PFSK-1 (cell line): Measurements from ENCODE around the gene FAM228B.

Experiments used
- FOXP2 ChIP-seq: optimal IDR thresholded peaks from 2 replicates; pipeline ENCODE3; 2011; ENCODE audit warnings: borderline replicate concordance, control low read depth, inconsistent platforms; ENCODE audit not compliant: insufficient read depth; ENCODE audit errors: extremely low read length, extremely low read depth
- POLR2AphosphoS5 ChIP-seq: IDR thresholded peaks from 2 replicates; pipeline ENCODE4 v1.6.1; 2012; ENCODE audit warnings: low read depth, mild to moderate bottlenecking, control low read depth, low read length, moderate library complexity
- REST ChIP-seq, 2 experiments: IDR thresholded peaks; 2 replicates each; pipeline versions ENCODE4 v1.6.1 to v1.8.0; 2011 to 2012; ENCODE audit warnings: low read depth in 2 of 2, low read length in 2 of 2, control low read depth in 1 of 2, inconsistent platforms in 1 of 2, mild to moderate bottlenecking in 1 of 2, moderate library complexity in 1 of 2; ENCODE audit not compliant: insufficient read depth in 1 of 2
- SIN3A ChIP-seq: IDR thresholded peaks from 2 replicates; pipeline ENCODE4 v1.6.1; 2012; ENCODE audit warnings: mild to moderate bottlenecking, low read length, moderate library complexity, borderline replicate concordance; ENCODE audit not compliant: insufficient read depth
- TAF1 ChIP-seq: IDR thresholded peaks from 2 replicates; pipeline ENCODE4 v1.6.1; 2012; ENCODE audit warnings: low read length, control low read depth, borderline replicate concordance; ENCODE audit not compliant: insufficient read depth

The FAM228B gene

DNA sequence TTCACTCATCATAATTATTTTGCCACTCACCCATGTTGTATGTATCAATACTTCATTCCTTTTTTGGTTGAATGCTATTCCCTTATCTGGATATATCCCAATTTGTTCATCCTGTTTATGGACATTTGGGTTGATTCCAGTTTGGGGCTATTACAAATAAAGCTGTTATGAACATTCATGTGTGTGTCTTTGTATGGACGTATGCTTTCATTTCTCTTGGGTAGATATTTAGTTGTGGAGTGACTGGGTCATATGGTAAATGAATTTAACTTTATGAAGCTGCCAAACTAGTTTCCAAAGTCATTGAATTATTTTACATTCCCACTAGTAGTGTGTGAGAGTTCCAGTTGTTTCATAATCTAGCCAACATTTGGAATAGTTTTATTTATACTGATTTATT lies 2.7 kb downstream of the FAM228B start:
- TF ChIP-seq TAF1 (no peak), POLR2AphosphoS5 (no peak), SIN3A (no peak), REST (IDR thresholded peaks at IDR 0.05; ENCODE audit: insufficient read depth in 1 of 2, low read depth in 2 of 2, low read length in 2 of 2) (no peak), FOXP2 (no peak)

GRCh38 chr2:24132543-24132942 lies 9.3 kb downstream of the FAM228B start:
- TF ChIP-seq FOXP2 (no peak), POLR2AphosphoS5 (no peak), REST (IDR thresholded peaks at IDR 0.05; ENCODE audit: insufficient read depth in 1 of 2, low read depth in 2 of 2, low read length in 2 of 2) (no peak), TAF1 (no peak), SIN3A (no peak)

GRCh38 chr2:24147364-24147763 lies 24.1 kb downstream of the FAM228B start:
- TF ChIP-seq SIN3A, result no peak
- no peak for TF ChIP-seq REST (IDR thresholded peaks at IDR 0.05; ENCODE audit: insufficient read depth in 1 of 2, low read depth in 2 of 2, low read length in 2 of 2)
- no peak for TF ChIP-seq FOXP2

GRCh38 chr2:24152413-24153197 lies 29.3 kb downstream of the FAM228B start:
- TF ChIP-seq SIN3A, result no peak
- no peak for TF ChIP-seq POLR2AphosphoS5
- no peak for TF ChIP-seq REST (IDR thresholded peaks at IDR 0.05; ENCODE audit: insufficient read depth in 1 of 2, low read depth in 2 of 2, low read length in 2 of 2)
- TF ChIP-seq TAF1, result no peak
- no peak for TF ChIP-seq FOXP2

DNA sequence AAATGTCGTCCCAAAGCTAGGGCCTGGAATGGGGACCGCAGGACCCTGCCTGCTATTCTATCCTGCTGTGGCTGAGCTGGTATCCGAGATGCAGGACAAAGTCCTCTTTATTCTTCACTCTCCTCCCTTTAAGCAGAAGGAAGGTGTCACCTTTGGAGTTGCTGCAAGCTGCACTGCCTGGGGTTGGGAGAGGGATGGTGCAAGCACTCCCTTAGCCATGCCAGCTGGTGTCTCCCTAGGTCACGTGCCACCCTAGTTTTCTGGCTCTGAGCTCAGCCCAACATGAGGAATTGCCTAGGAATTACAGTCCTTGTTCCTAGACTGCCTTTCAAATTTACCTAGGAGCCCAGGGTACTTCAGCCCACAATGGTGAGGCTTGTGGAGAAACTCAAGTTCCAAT lies 30.2 kb downstream of the FAM228B start:
- TF ChIP-seq SIN3A (no peak), FOXP2 (no peak), TAF1 (no peak), REST (IDR thresholded peaks at IDR 0.05; ENCODE audit: insufficient read depth in 1 of 2, low read depth in 2 of 2, low read length in 2 of 2) (no peak), POLR2AphosphoS5 (no peak)
